ENCODE results near the gene ZNRF1.

DNA sequence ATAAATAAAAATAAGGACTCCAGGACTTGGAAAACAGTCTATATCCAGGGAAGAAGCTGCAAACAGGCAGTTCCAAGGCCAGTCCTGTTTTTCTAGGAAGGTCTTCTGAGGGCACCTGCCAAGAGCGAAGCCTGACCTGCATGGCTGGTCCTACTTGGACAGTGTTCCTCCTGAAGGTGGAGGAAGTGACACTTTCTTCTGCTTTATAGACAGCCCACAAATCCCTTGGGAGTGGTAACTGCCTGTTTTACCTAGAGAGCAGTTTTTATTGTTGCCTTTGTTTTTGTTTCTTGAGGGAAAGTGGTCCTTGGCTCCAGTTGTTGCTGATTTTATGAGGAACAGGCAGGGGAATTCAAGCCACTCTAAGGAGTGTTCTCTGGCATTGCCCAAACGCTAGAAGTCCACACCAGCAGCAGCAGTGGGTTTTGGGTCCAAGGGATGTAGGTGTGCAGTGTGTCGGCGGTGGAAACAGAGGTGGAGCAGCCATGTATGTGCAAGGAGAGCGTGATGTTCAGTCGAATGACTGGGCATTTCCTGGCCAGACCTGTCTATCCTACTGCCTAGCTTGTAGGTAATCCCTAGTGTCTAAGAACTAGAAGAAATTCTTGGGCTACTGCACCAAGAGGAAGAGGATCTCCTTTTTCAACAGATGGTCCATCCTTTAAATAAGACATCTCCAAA lies 82.5 kb downstream of the ZNRF1 start:
- TF ChIP-seq EP300 (IDR thresholded peaks at IDR 0.05) (no peak), POLR2A (IDR thresholded peaks at IDR 0.05) (no peak)
- TF ChIP-seq, protein P1, sequence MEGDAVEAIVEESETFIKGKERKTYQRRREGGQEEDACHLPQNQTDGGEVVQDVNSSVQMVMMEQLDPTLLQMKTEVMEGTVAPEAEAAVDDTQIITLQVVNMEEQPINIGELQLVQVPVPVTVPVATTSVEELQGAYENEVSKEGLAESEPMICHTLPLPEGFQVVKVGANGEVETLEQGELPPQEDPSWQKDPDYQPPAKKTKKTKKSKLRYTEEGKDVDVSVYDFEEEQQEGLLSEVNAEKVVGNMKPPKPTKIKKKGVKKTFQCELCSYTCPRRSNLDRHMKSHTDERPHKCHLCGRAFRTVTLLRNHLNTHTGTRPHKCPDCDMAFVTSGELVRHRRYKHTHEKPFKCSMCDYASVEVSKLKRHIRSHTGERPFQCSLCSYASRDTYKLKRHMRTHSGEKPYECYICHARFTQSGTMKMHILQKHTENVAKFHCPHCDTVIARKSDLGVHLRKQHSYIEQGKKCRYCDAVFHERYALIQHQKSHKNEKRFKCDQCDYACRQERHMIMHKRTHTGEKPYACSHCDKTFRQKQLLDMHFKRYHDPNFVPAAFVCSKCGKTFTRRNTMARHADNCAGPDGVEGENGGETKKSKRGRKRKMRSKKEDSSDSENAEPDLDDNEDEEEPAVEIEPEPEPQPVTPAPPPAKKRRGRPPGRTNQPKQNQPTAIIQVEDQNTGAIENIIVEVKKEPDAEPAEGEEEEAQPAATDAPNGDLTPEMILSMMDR (IDR thresholded peaks at IDR 0.05), result no peak
